DMS 273 treated with DMSO at 0.1 percent for 48 hours (cell line): ENCODE measurements around the gene LTB.

ENCODE experiments used
- DNase-seq: peaks from one replicate; lab custom pipeline; 2025; lab: John Stamatoyannopoulos, UW

LTB gene

GRCh38 chr6:31531162-31531561 is 51.1 kb downstream of the LTB start:
- no peak for DNase-seq

GRCh38 chr6:31530659-31531058 is 51.6 kb downstream of the LTB start:
- no peak for DNase-seq
